RWPE1 (cell line): ENCODE measurements around the gene TM2D1.
A peak's percentile ranks its signal among the peaks of the same experiment; 100 is the strongest.

Experiments
- CTCF ChIA-PET: fragments of 350-600 bp; sonication (Branson Sonifier 250); formaldehyde crosslinking; extraction: SDS; loops from one replicate; lab custom pipeline; 2021; lab: Yijun Ruan, JAX
- POLR2A ChIA-PET: fragments of 400-600 bp; formaldehyde crosslinking; extraction: SDS; loops from one replicate; lab custom pipeline; 2020; ENCODE audit warnings: antibody characterized with exemption; ENCODE audit not compliant: low non-redundant PET; lab: Yijun Ruan, JAX
- DNase-seq: peaks from one replicate; pipeline ENCODE4 v3.0.0; 2012; ENCODE audit warnings: low spot score
- H3K27ac ChIP-seq: fragments of 450-650 bp; 2 replicates; pipeline ENCODE4 v1.5.1; 2017
- TF ChIP-seq, protein P1 (sequence below): fragments of 450-650 bp; conservative IDR thresholded peaks from 2 replicates; pipeline ENCODE4 v1.5.1; 2017; ENCODE audit warnings: low read depth, mild to moderate bottlenecking

The TM2D1 gene

DNA sequence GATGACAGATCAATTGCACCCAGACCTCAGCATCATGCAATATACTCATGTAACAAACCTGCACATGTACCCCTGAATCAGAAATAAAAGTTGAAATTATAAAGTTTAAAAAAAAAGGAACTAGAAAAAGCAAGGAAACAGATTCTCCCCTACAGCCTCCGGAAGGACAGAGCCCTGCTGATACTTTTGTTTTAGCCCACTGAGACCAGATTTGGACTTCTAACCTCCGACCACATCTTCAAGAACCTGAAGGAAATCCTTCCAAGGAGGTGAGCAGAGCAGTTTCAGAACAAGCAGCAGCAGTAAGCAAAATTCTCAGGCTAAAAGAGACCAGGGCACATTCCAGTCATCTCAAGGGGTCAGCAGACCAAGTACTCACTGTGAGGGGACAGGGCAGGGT, 54.5 kb downstream of the TM2D1 start:
- ChIA-PET CTCF (no interaction called here), POLR2A (no interaction called here)
- no peak for DNase-seq
- TF ChIP-seq, protein P1, sequence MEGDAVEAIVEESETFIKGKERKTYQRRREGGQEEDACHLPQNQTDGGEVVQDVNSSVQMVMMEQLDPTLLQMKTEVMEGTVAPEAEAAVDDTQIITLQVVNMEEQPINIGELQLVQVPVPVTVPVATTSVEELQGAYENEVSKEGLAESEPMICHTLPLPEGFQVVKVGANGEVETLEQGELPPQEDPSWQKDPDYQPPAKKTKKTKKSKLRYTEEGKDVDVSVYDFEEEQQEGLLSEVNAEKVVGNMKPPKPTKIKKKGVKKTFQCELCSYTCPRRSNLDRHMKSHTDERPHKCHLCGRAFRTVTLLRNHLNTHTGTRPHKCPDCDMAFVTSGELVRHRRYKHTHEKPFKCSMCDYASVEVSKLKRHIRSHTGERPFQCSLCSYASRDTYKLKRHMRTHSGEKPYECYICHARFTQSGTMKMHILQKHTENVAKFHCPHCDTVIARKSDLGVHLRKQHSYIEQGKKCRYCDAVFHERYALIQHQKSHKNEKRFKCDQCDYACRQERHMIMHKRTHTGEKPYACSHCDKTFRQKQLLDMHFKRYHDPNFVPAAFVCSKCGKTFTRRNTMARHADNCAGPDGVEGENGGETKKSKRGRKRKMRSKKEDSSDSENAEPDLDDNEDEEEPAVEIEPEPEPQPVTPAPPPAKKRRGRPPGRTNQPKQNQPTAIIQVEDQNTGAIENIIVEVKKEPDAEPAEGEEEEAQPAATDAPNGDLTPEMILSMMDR: no peak
- no peak overlapping the region for H3K27ac ChIP-seq

DNA sequence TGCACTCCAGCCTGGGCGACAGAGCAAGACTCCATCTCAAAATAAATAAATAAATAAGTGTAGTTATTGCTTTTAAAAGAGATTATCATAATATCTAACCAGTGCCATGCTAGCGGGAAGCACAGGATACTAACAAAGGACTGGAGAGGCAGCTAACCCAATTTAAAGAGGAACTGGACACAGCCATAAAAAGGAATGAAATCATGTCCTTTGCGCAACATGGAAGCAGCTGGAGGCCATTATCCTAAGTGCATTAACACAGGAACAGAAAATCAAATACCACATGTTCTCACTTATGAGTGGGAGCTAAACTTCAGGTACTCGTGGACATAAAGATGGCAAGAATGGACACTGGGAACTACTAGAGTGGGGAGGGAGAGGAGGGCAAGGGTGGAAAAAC, 54.9 kb downstream of the TM2D1 start:
- ChIA-PET CTCF (no interaction called here), POLR2A (no interaction called here)
- TF ChIP-seq, protein P1: no peak
- DNase-seq: no peak
- no peak overlapping the region for H3K27ac ChIP-seq

DNA sequence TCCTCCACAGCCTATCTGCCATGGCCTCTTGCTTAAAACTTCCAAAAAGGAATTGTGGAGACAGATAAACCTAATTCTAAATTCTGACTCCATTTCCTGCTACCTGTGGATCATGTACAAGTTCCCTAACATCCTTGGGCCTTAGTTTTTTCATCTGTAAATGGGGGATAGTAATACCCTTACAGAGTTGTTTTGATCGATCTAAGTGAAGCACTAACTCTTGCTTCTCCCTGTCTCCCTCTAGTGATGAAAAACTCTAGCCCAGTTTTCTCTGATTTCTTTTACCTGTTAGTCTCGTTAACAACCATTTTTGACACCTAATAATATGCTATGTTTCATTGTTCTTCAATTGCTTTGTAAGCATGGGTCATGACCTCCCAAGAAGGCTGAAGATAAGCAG, 65.9 kb downstream of the TM2D1 start:
- no peak for DNase-seq
- TF ChIP-seq, protein P1: peak; percentile 15; the same call in 1 of the 2 replicates
- H3K27ac ChIP-seq: no peak overlapping the region
- POLR2A ChIA-PET: no interaction called here
- CTCF ChIA-PET: no interaction called here

DNA sequence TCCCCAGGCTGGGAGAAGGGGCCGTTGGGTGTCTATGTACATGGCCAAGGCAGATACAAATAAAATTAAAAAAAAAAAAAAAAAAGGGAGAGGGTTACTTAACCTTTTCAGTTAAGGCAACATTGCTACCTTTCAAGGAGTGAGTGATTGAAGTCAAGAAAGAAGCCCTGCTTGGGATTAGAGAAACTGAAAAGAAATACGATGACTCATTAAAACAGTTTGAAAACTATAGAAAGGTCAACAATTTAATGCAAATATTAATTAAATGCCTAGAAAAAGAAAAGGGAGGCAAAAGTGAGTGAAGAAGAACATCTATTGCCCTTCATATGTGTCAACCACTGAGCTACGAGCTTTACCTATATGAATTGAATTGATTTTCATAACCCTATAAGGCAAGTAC, 69.5 kb downstream of the TM2D1 start:
- no peak overlapping the region for H3K27ac ChIP-seq
- TF ChIP-seq, protein P1: no peak
- ChIA-PET CTCF (no interaction called here), POLR2A (no interaction called here)
- DNase-seq: no peak

DNA sequence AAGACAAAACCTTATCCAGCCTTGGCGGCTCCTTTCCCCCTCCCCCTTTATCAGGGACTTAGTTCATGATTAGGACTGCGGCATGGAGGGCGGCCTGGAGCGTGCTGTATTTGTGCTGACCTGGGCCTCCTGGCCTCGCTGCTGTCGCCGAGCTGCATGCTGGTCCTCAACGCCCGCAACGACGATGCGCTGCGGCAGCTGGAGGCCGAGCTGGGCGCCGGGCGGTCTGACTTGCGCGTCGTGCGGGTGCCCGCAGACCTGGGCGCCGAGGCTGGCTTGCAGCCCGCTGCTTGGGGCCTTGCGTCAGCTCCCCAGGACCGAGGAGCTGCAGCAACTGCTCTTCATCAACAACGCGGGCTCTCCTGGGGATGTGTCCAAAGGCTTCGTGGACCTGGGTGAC, 70.9 kb downstream of the TM2D1 start:
- TF ChIP-seq, protein P1: no peak
- ChIA-PET POLR2A (no interaction called here), CTCF (interaction anchor here (0.6 kb wide), 1 partner anchor 273 kb away, joined by 3 read pairs; no protein-coding TSS in a partner anchor)
- no peak for DNase-seq
- no peak overlapping the region for H3K27ac ChIP-seq

DNA sequence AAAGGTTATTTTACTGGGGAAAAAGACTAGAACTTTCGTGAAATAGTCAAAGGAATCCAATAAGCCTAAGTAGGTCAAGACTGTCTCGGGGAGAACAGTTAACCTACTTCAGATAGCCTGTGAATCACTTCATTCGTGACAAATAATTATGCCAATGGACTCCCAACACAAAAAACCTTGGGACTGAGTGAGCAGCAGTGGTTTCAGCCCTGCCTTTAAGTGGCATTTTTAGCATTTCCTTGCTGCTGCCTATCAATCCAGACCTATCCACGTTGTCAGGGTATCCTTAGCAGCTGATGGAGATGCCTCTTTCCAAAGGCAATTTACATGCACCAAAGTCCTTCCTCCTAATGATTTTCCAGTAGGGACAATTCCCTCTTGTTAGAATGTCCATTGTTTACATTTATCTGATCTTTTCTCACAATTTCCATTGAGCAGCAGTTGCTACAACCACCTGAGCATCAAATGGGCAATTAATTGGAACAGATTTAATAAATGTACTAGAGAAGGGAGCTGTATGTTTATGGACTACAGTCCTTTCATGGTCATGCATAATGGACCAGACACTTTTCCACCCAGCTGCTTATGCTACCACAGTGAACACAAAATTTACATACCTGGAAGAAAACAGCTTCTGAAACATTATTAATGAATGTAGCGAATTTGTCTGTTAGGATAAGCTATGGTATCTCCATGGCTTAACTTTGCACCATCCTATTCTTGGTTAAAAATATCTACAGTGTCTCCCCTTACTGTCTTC, 75.8 kb downstream of the TM2D1 start:
- ChIA-PET POLR2A (no interaction called here), CTCF (no interaction called here)
- TF ChIP-seq, protein P1: no peak
- no peak overlapping the region for H3K27ac ChIP-seq
- no peak for DNase-seq
